Endothelial cell of umbilical vein (primary cell): Measurements from ENCODE around the gene PRMT9.

ENCODE experiments used
- CTCF ChIP-seq, 2 donors: IDR thresholded peaks; 1 replicate in 1 of 2; 2 replicates in 1 of 2; pipeline ENCODE4 v1.5.1; 2011; ENCODE audit warnings: low read length in 2 of 2, mild to moderate bottlenecking in 2 of 2, moderate library complexity in 2 of 2, control low read depth in 1 of 2, inconsistent platforms in 1 of 2, low read depth in 1 of 2; ENCODE audit not compliant: insufficient read depth in 1 of 2; ENCODE audit errors: extremely low read depth in 1 of 2
- EZH2 ChIP-seq: IDR thresholded peaks from 2 replicates; pipeline ENCODE4 v1.6.1; 2012; ENCODE audit warnings: borderline replicate concordance, low read depth, mild to moderate bottlenecking, moderate library complexity, low read length, inconsistent platforms; ENCODE audit not compliant: severe bottlenecking
- GATA2 ChIP-seq: IDR thresholded peaks from 2 replicates; pipeline ENCODE4 v1.7.0; 2011; ENCODE audit warnings: low read depth, mild to moderate bottlenecking, moderate library complexity, mixed read lengths, low read length; ENCODE audit not compliant: insufficient read length, insufficient read depth
- MAX ChIP-seq: IDR thresholded peaks from 2 replicates; pipeline ENCODE4 v1.6.1; 2011; ENCODE audit not compliant: insufficient read depth, insufficient read length
- MYC ChIP-seq: IDR thresholded peaks from one replicate; pipeline ENCODE4 v1.6.1; 2011; ENCODE audit warnings: mild to moderate bottlenecking, low read depth, low read length
- POLR2A ChIP-seq: IDR thresholded peaks from 2 replicates; pipeline ENCODE4 v1.6.1; 2012; ENCODE audit warnings: low read depth, mild to moderate bottlenecking, control low read depth, low read length
- POLR2AphosphoS5 ChIP-seq: IDR thresholded peaks from 2 replicates; pipeline ENCODE4 v1.6.1; 2012; ENCODE audit warnings: low read depth, mild to moderate bottlenecking, control low read depth, low read length, moderate library complexity; ENCODE audit not compliant: insufficient read depth

GRCh38 chr4:147626903-147627302 lies 57.1 kb downstream of the PRMT9 start:
- TF ChIP-seq EZH2 (no peak), CTCF (IDR thresholded peaks at IDR 0.05; ENCODE audit: extremely low read depth in 1 of 2, insufficient read depth in 1 of 2, low read depth in 1 of 2, low read length in 2 of 2) (no peak), POLR2A (no peak), POLR2AphosphoS5 (no peak), GATA2 (no peak), MAX (no peak), MYC (no peak)
